ENCODE data around the gene ACSBG1. TPM values are rescaled to one million over a fixed set of nuclear protein-coding genes. Genes with fewer than 3 reads are reported as not detected.
A peak's percentile ranks its signal among the peaks of the same experiment; 100 is the strongest.

ACSBG1 gene
- total RNA-seq, 2 donors from 2014 or later, result 0.29 to 0.32 TPM

DNA sequence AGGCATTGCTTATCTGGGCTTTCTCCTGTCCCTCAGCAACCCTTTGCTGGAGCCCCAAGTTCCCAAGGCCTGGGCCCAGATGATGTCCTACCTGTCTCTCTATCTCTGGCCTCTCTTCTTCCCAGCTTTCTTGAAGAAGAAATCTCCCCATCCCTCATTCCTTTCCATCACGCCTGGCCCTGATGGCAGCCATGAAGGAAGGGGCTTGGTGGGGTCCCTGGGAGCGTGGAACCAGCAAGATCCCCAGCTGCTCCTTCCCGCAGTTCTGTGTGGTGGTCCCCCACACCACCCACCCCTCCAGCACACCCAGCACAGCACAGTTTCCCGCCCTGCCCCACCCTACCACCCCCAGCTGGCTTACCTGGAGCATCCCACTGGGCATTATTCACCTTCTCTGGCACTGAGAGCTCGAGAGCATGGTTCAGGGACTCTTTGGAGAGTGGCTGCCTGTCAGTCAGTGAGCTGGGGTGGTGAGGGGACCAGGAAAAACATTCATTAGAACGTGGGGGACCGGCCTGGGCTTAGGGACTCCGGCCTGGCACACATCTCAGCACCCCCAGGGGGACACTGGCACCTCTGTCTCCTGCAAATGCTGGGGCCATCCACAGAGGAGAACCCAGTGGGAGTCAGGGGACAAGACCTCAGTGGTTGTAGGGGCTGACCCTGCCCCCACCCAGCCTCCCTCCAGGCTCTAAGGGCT lies 26.6 kb downstream of the ACSBG1 start:
- intact Hi-C loops (cut with DNase I), result no loop called here
- ATAC-seq (no peak), DNase-seq (no peak)

DNA sequence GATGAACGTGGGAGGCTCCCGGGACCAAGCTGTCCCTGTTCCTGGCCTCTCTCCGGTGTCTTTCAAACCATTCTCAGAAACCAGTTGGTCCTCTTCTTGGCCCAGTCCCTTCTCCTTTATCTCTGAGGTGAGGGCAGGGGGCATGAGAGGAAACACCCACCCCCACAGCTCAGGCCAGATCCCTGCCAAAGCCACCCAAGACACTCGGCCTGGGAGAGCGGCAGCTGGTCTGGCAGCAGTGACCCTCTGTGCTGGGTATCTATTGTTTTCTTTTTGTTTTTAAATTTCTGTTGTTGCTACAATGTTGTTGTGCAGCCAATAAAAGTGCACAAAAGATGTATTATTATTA lies 27.3 kb downstream of the ACSBG1 start:
- intact Hi-C loops (cut with DNase I), result no loop called here
- ATAC-seq (no peak), DNase-seq (no peak)

DNA sequence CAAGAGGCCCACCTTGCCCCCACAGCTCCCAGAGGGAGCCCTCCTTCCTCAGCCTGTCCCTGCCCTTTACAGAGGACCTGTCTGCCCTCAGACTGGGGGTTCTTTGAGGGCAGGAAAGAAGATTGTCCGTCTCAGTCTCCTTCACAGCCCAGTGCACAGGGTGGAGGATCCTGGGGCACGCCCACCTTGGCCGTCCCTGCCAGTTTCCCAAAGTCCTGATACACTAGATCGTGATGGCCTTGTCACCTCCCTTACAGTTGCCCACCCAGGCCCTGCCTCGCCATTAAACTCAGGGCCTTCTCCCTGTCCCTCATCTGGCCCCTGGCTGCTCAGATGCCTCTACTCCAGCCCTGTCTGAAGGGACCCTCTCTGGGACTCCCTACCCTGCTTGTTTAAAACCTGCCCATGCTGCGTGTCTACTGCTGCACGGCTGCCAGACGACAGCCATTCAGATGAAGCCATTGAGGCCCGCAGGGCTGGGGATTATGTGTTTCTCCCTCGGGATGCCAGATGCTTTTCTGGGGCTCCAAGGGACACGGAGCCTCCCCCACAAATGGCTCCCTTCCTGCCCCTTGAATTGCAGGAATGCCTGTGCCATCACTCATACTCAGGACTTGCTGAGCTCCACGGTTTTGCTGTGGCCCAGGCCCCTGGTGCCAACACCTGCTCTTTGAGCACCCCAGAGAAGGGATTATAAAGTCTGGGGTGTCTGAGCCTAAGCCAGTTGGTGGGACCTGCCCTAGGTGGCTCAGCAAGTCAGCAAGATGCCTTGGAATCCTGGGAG lies 27.8 kb downstream of the ACSBG1 start:
- ATAC-seq, result no peak
- no peak for DNase-seq
- intact Hi-C loops (cut with DNase I), result no loop called here

DNA sequence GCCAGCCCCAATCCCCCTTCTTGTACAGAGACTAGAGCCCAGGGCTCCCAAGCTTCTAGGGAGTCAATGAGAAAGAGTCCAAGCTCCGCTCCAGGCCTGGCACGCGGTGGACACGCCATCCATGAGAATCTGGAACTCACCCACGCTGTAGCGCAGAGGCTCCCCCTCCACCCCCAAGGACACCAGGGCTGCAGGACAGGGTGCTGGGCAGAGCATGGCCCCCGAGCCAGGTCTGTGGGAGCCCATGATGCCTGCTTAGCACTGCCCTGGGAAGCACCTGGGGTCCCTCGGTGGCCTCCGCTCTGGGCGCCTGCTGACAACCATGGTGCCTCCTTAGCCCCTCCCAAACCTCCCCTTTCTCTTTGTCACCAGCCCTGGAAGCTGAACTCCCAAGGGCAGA lies 28.5 kb downstream of the ACSBG1 start:
- intact Hi-C loops (cut with DNase I), result no loop called here
- ATAC-seq, result no peak
- DNase-seq, result no peak

DNA sequence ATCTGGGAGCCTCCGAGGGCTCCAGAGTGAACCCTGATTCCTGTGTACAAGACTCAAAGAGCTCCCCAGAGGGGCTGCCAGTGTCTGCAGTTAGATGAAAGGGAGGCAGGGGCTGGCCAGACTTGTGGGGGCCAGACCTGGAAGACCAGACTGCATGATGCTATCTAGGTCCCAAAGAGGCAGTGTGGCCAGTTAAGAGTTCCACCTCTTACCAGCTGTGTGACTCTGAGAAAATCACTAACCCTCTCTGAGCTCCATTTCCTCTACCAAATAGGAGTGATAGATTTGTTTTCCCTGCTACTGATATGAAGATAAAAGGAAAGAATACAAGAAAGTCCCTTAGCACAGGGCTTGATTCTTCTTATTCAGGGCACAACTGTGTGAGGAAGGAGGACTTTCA lies 29.0 kb downstream of the ACSBG1 start:
- peak in 1 of 2 donors; percentile 1 for ATAC-seq
- DNase-seq, result no peak
- intact Hi-C loops (cut with DNase I), result no loop called here

DNA sequence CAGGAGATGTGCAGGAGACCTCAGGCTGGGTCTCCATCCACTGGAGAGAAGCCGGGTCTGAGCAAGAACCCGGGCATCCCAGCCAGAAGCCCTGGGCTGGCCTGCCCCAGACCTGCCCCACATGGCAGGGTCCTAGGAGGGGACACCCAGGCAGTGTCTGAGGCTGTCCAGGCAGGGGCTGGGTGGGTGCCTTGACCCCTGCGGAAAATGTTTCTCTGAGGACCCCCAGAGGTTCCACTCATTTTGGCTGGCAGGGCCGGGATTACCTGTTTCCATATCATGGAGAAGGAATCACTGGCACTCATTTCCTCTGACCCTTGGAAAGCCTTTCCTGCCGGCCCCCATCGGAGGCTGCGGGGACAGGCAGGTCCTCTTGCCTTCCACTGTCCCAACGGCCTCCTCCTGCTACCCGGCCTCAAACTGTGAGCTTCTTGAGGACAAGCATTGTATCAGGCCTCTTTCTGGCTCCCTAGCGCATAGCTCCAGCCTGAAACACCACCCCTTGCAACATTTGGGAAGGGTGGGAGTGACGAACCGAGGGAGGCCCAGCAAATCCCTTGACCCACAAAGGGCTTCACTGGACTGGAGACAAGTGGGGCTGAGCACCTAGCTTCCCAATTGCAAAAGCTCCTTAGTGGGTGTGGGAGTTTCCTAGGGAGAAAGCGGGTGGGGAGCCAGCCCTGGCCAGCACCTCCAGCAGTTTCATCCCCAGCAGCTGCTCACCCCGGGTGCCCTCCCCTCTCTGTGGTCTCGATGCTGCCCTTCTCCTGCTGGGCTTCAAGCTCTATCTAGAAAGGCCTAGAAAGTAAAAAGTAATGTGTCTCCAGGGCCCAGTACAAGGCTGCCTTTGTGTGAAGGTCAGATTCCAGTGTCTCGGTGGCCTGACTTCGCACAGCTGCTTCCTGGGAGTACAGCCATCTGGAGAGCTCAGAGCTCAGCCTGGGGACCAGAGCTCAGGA lies 29.7 kb downstream of the ACSBG1 start:
- DNase-seq, result peak; percentile 40
- peak; percentile 47 to 76 for ATAC-seq
- intact Hi-C loops (cut with DNase I), result loop anchor here in 1 of 2 donors (5.0 kb wide), 1 partner anchor 33 kb away; no protein-coding TSS in a partner anchor

DNA sequence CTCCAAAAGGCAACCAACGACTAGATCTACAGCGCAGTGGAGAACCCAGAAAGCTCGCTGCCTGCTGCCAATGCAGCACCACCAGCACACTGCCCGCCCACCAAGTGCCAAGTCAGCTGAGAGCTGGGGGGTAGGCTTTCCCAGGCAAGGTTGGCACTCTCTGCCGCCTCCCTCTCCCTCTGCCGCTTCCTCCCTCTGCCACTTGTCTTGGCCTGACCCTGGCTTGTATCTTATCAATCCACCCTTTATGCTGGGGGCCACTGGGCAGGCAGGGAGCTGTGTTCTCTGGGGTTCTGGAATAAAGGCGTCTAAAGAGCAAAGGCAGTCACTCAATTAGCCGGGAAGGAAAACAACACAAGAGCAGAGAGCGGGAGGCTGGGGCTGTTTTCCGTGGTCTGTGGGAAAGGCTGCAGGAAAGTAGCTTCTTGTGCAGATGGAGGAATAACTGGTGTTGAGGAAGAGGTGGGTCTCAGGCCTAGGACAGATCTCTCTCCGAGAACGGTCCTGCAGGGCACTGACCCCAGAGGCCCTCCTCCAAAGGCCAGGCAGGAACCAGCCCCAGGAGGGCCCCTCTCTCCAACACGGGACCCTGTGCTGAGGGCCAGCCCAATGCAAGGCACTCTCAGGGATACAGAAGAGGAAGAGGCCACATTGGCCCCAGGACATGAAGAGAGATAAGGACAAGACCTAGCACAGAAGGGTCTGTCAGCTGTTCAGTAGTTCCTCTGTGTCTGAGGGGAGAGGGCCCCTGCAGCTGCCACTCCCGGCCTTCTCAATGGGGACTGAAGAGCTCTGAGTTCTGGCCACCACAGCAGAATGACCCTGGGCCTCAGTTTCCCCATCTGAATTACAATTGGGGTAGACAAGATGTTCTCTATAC lies 30.8 kb downstream of the ACSBG1 start:
- intact Hi-C loops (cut with DNase I), result loop anchor here in 1 of 2 donors (5.0 kb wide), 1 partner anchor 34 kb away; no protein-coding TSS in a partner anchor
- ATAC-seq (peak; percentile 61 to 78), DNase-seq (peak; percentile 57)

DNA sequence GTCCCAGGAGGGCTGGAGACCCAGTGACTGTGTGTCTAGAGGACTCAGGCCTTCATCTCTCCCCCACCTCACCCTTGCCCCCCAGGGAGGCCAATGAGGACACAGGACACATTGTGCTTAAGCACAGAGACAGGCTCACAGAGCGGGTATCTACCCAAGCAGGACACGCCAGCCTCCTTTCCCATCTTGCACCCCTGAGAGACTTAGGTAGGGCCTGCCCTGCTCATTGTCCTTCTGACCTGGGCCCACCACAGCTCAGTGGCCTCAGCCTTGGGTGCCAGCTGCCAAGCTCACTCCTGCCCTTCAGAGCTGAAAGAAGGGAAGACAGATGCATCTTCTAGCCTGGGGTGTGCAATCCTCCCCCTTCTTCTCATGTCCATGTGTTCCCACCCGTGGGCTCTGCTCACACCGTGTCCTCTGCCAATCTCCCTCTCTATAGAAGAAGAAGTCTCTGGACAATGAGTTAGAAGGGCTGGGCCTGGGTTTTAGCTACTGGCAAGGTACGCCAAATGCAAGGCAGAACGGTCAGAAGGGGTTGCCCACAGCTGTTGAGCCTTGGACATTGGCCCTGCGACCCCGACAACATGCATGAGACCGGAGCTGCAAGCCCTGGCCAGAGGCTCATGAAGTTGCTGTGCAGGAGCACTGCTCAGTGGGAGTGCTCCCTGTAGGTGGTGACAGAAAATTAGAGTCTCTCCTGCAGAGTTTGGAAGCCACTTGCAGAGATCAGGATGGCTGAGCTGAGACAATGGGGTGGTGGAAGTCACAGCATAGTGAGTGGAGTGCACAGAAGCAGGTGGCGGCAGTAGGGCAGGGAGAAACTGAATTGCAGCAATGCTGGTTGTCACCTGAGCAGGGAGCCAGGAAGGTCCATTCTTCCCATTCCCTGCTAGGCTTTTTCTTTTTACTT lies 32.8 kb downstream of the ACSBG1 start:
- intact Hi-C loops (cut with DNase I), result loop anchor here in 1 of 2 donors (5.0 kb wide), 1 partner anchor 36 kb away; no protein-coding TSS in a partner anchor
- no peak for ATAC-seq

DNA sequence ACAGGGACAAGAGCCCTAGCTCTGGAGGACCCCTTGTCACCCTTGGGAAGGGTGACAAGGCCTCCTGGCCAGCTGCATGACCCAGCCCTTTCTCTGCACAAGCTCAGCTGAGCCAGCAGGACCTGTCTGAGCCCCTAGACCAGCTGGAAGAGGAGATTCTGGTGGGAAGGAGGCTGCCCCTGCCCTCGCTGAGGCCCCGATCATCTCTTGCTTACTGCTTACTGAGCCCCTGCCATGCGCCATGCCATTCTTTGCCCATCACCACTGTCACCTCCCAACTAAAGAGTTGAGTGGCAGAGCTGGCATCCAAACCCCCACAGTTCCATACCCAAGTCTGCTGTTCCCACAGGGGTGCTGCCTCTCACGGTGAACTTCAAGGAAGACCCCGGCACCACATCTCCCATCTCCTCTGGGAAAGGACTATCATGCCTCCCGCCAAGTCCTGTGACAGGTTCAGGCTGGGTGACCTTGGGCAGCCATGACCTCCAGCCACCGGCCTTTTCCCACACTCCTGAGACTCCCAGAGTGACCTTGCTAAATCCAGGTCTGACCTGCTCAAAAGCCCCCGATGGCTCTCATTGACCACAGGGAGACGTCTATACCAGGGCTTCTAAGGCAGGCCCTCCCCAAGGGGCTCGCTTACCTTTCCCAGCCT lies 34.0 kb downstream of the ACSBG1 start:
- intact Hi-C loops (cut with DNase I), result loop anchor here in 1 of 2 donors (5.0 kb wide), 1 partner anchor 37 kb away; no protein-coding TSS in a partner anchor
- DNase-seq (no peak), ATAC-seq (no peak)

More for the DNA sequence above, 32.8 kb downstream of the ACSBG1 start:
- no peak for DNase-seq

DNA sequence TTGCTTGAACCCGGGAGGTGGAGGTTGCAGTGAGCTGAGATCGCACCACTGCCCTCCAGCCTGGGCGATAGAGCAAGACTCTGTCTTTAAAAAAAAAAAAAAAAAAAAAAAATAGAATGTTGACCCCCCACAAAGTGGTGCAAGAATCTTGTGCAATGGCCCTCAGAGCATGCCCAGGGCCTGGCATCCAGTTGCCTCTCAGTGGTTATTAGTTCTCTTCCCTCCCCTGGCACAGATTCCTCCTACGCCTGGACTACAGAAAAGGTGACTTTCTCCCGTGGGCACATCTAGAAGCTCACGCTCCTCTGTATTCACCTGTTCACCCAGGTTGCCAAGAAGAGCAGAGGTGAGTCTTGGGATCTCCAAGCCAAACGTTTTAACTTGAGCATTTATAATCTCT lies 36.7 kb downstream of the ACSBG1 start:
- intact Hi-C loops (cut with DNase I), result loop anchor here in 1 of 2 donors (5.0 kb wide), 1 partner anchor 85 kb away; no protein-coding TSS in a partner anchor
- DNase-seq (no peak), ATAC-seq (peak in 1 of 2 donors; percentile 39)

DNA sequence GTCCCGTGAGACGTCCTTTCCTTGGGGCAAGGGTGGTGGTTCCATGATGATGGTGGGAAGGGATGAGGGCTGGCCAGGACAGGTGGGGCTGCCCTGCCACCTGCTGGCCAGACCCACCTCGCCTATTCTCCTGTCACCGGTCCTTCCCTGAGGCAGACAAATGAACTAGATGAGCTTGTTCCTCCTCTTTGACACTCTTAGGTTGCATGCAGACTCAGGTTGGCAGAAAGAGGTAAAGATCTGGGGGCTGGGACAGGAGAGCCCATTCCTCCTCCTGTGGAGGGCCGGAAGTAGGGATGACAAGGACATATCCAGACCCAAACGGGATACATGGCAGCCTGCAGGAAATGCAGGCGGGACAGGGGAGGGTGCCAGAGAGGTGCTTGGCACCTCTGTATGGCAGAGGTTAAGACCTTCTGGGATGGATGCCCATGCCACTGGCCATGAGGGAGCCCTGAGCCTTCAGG lies 38.6 kb downstream of the ACSBG1 start:
- ATAC-seq (peak; percentile 82 to 88), DNase-seq (no peak)
- intact Hi-C loops (cut with DNase I), result loop anchor here in 1 of 2 donors (5.0 kb wide), 1 partner anchor 83 kb away; no protein-coding TSS in a partner anchor

DNA sequence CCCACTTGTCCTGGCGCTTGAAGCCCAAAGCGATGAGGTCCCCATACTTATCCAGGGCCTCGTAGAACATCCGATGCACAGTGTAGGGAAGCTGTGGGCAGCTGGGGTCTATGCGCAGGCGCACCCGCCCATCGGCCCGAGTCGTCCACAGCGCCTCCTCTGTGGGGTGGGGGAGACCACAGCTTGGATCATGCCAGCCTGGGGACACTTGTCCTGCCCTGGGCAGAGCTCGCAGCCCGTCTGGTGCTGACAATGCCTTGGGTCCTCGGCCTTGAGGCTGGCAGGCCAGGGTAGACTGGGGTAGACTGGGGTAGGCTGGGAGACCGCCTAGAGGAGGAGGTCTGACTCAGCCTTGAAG lies 39.8 kb downstream of the ACSBG1 start:
- intact Hi-C loops (cut with DNase I), result loop anchor here (5.0 kb wide), 2 partner anchors 48 to 82 kb away; no protein-coding TSS in a partner anchor
- no peak for ATAC-seq
- DNase-seq, result peak; percentile 15

DNA sequence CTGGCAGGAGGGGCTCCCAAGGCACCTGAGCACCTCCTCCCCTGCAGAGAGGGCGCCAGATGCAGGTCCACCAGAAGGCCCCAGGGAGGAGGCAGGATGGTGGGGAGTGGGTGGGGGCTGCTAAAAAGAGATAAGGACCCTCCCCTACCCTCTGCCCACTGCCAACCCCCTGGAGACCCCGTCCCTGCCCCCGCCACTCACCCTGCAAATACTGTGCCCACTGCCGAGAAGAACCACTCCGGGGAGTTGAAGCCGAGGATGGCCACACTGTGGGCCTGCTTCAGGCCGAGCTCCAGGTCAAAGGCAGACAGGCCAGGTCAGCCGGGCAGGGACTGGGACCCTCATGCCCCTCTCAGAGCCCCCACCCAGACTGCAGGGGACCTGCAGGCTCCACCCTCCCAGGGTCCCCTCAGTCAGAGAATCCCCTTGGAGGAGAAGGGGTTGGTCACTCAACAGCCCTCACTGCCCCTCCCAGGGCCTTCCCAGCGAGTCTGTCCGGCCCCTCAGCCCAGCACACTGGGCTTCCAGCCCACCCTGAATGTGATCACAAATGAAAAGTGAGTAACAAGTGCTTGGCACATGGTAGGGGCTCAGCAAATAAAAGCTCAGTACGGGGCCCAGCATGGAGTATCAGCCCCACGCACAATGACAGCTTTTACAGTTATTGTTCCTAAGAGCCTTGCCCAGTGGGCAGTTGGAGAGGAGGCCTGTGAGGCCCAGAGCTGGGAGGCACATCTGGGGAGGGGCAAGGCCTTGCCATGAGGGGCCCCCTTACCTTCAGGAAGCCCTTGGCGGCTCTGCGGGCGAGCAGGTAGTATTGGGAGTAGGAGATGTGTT lies 40.4 kb downstream of the ACSBG1 start:
- DNase-seq (peak; percentile 17), ATAC-seq (no peak)
- intact Hi-C loops (cut with DNase I), result loop anchor here (5.0 kb wide), 2 partner anchors 48 to 82 kb away; no protein-coding TSS in a partner anchor

DNA sequence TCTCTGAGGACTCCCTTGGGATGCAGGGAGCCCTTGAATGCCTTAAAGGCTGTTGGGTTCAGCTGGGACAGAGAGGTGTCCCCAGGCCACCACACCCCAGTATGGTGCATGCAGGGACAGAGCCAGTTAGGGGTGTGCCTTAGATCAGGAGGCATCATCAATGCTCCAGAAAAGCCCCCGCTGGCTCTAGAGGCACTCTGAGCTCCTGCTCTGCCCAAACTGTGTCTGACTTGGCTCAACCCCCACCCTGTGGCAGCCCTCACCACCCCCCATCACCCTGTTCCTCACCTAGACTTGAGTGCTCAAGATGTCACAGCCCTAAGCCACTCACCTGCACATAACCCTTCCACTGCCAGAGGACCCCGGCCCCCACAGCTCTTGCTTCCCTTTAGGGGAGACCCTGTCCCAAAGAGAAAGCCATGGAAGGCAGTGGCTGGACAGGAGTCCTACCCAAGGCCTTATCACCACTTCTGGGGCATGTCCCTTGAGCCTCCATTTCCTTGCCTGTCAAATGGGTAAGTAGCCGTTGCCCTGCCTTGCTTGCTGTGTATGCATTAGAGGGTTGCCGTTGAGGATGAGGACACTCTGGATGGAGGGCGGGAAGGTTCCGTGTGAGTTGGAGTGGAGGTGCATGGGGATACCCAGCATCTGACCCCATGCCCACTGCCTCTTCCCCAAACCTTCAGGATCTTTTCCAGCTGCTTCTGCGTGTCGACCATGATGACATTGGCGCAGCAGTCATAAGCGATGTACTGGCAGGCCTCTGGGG lies 41.4 kb downstream of the ACSBG1 start:
- peak; percentile 11 for DNase-seq
- intact Hi-C loops (cut with DNase I), result loop anchor here (5.0 kb wide), 2 partner anchors 49 to 81 kb away; no protein-coding TSS in a partner anchor
- ATAC-seq, result no peak

DNA sequence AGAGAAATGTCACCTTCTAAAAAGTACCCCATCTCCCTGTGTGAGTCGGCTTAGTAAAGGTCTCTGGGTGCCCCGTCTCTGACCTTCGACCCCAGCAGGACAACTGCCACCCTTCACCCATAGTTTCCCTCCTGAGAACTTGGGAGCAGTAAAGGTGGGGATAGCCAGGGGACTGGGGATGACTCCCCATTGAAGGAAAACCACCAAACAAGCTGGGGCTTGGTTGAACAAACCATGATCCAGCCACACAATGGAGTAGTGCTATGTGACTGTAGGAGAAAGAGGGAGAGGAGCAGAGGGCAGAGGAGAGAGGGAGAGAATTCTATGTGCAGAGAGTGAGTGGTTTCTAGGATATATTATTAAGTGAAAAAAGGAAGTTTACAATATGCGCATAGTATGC lies 51.5 kb downstream of the ACSBG1 start:
- DNase-seq (no peak), ATAC-seq (no peak)
- intact Hi-C loops (cut with DNase I), result no loop called here
